Colon (tissue), 2 donors: ENCODE data around the gene ABCC5.

Experiments used
- FAIRE-seq: peaks from 2 replicates; lab custom pipeline; 2012; peaks lifted over from hg19 to GRCh38; lab: Jason Lieb, UNC
- donor health status: control.
- donor health status: control.

The ABCC5 gene

GRCh38 chr3:183975981-183976662, 41.6 kb downstream of the ABCC5 start:
- FAIRE-seq: no peak

GRCh38 chr3:183968666-183969245, 48.9 kb downstream of the ABCC5 start:
- no peak for FAIRE-seq

- no peak for FAIRE-seq
Observed at GRCh38 chr3:183967693-183968092, 50.0 kb downstream of the ABCC5 start.

- no peak for FAIRE-seq
Observed at GRCh38 chr3:183966361-183966791, 51.3 kb downstream of the ABCC5 start.

GRCh38 chr3:183962807-183963206, 54.9 kb downstream of the ABCC5 start:
- no peak for FAIRE-seq

GRCh38 chr3:183959214-183959613, 58.5 kb downstream of the ABCC5 start:
- FAIRE-seq: no peak

- FAIRE-seq: no peak
Observed at GRCh38 chr3:183958775-183959174, 58.9 kb downstream of the ABCC5 start.

GRCh38 chr3:183958226-183958625, 59.5 kb downstream of the ABCC5 start:
- no peak for FAIRE-seq

GRCh38 chr3:183954875-183955274, 62.8 kb downstream of the ABCC5 start:
- FAIRE-seq: no peak

GRCh38 chr3:183953471-183954070, 64.1 kb downstream of the ABCC5 start:
- no peak for FAIRE-seq

- FAIRE-seq: no peak
Observed at GRCh38 chr3:183951459-183951858, 66.2 kb downstream of the ABCC5 start.

- FAIRE-seq: no peak
Observed at GRCh38 chr3:183949690-183950089, 68.0 kb downstream of the ABCC5 start.

GRCh38 chr3:183946037-183946436, 71.6 kb downstream of the ABCC5 start:
- FAIRE-seq: no peak

GRCh38 chr3:183944775-183945174, 72.9 kb downstream of the ABCC5 start:
- FAIRE-seq: no peak

- no peak for FAIRE-seq
Observed at GRCh38 chr3:183943739-183944138, 73.9 kb downstream of the ABCC5 start.

GRCh38 chr3:183941216-183941615, 76.5 kb downstream of the ABCC5 start:
- FAIRE-seq: no peak

GRCh38 chr3:183937601-183938286, 79.9 kb downstream of the ABCC5 start:
- FAIRE-seq: no peak

GRCh38 chr3:183933160-183933559, 84.5 kb downstream of the ABCC5 start:
- FAIRE-seq: no peak

- FAIRE-seq: no peak
Observed at GRCh38 chr3:183931881-183932280, 85.8 kb downstream of the ABCC5 start.

- no peak for FAIRE-seq
Observed at GRCh38 chr3:183930086-183930485, 87.6 kb downstream of the ABCC5 start.

GRCh38 chr3:183927059-183927458, 90.6 kb downstream of the ABCC5 start:
- no peak for FAIRE-seq

GRCh38 chr3:183924956-183925355, 92.7 kb downstream of the ABCC5 start:
- FAIRE-seq: no peak

- FAIRE-seq: no peak
Observed at GRCh38 chr3:183924543-183924942, 93.1 kb downstream of the ABCC5 start.
